Stimulated activated effector memory CD8-positive, alpha-beta T cell treated with anti-CD3 and anti-CD28 coated beads, Interleukin-12 subunit alpha, Interleukin-12 subunit beta, amount 100 ng/mL, for 72 hours (primary cell): ENCODE data around the gene LCE1C.

ENCODE experiments used
- ATAC-seq: fragments of 150-1000 bp; cut with Tn5 transposase; 2 replicates; pipeline ENCODE4 v1.10.0; 2021
- DNase-seq, 2 donors: peaks; one replicate each; pipeline ENCODE4 v3.0.0; 2021 to 2022; ENCODE audit warnings: low spot score in 2 of 2
- H3K27ac Mint-ChIP-seq: one replicate; pipeline ENCODE4 v1.8.0; 2022; ENCODE audit warnings: mild to moderate bottlenecking, mixed read lengths
- H3K36me3 Mint-ChIP-seq: one replicate; pipeline ENCODE4 v1.8.0; 2022; ENCODE audit warnings: mild to moderate bottlenecking, mixed read lengths
- H3K4me1 Mint-ChIP-seq: one replicate; pipeline ENCODE4 v1.8.0; 2022; ENCODE audit warnings: mixed read lengths
- H3K4me3 Mint-ChIP-seq: one replicate; pipeline ENCODE4 v1.8.0; 2022; ENCODE audit warnings: mild to moderate bottlenecking, mixed read lengths
- H3K9me3 Mint-ChIP-seq: one replicate; pipeline ENCODE4 v1.8.0; 2022; ENCODE audit warnings: mixed read lengths

LCE1C gene

DNA sequence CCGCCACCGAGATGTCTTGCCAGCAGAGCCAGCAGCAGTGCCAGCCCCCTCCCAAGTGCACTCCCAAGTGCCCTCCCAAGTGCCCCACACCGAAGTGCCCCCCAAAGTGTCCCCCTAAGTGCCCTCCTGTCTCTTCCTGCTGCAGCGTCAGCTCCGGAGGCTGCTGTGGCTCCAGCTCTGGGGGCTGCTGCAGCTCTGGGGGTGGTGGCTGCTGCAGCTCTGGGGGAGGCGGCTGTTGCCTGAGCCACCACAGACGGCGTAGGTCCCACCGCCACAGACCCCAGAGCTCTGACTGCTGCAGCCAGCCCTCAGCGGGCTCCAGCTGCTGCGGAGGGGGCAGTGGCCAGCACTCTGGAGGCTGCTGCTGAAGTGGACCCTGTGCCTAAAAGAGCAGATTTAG, 30.1 kb downstream of the LCE1C start:
- DNase-seq, result no peak
- Mint-ChIP-seq H3K4me3 (no peak overlapping the region), H3K27ac (no peak overlapping the region), H3K9me3 (no peaks in the 10 kb centered on the region), H3K4me1 (no peaks in the 10 kb centered on the region), H3K36me3 (no peaks in the 10 kb centered on the region)
- no peak for ATAC-seq

DNA sequence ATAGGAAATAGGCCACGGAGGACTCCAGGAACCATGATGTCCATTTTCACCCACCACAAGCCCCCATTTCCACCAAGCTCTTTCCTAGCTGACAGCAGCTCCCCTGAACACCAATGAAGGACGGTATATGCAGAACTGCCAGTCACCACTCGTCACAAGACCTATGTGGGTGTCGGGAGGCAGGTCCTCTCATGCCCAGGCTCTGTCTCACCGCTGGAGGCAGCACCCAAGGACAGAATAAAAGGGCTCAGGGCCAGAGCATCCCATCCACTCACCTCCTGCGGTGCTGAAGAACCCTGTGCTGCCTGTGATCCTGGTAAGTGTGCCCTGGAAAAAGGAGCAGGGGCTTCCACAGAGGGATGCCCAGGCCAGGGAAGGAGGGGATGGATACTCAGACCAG, 31.6 kb downstream of the LCE1C start, which contains the start of gene LCE1F:
LCE1F (plus strand) TSS at position 266 of the 400 bp plus-strand sequence. CDS start 1,232 bp downstream, outside the sequence.
- no peak for ATAC-seq
- H3K4me1 Mint-ChIP-seq, result no peaks in the 10 kb centered on the region
- no peak for DNase-seq
- no peak within 1 kb of the TSS for H3K4me3 Mint-ChIP-seq
- no peaks in the 10 kb centered on the region for H3K9me3 Mint-ChIP-seq
- no peak within 1 kb of the TSS for H3K27ac Mint-ChIP-seq
- H3K36me3 Mint-ChIP-seq, result no peaks in the 10 kb centered on the region

DNA sequence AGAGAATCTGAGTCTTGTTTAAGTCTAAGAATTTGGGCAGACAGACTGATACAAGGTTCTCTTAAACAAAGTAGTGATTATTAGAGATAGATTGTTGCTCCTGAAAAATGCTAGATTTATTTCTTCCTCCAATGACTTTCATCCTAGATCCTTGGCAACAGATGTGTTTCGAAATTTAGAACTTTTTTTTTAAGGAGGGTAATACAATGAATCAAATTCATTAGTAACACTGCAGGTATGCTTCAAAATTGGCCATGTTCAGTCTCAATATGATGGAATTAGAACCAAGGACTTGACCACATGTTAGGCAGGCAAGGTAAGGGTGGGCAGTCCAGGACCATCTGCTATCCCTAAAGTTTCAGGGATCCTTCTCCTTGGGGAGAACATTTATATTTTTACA, 36.0 kb downstream of the LCE1C start:
- ATAC-seq, result no peak
- Mint-ChIP-seq H3K9me3 (no peaks in the 10 kb centered on the region), H3K36me3 (no peaks in the 10 kb centered on the region), H3K4me1 (no peaks in the 10 kb centered on the region), H3K27ac (no peak overlapping the region), H3K4me3 (no peak overlapping the region)
- no peak for DNase-seq

- no peaks in the 10 kb centered on the region for H3K4me1 Mint-ChIP-seq
- H3K27ac Mint-ChIP-seq, result no peak overlapping the region
- no peak overlapping the region for H3K4me3 Mint-ChIP-seq
- no peaks in the 10 kb centered on the region for H3K9me3 Mint-ChIP-seq
- ATAC-seq (no peak), DNase-seq (no peak)
- no peaks in the 10 kb centered on the region for H3K36me3 Mint-ChIP-seq
These were observed 37.5 kb downstream of the LCE1C start for GRCh38 chr1:152768847-152769533.

DNA sequence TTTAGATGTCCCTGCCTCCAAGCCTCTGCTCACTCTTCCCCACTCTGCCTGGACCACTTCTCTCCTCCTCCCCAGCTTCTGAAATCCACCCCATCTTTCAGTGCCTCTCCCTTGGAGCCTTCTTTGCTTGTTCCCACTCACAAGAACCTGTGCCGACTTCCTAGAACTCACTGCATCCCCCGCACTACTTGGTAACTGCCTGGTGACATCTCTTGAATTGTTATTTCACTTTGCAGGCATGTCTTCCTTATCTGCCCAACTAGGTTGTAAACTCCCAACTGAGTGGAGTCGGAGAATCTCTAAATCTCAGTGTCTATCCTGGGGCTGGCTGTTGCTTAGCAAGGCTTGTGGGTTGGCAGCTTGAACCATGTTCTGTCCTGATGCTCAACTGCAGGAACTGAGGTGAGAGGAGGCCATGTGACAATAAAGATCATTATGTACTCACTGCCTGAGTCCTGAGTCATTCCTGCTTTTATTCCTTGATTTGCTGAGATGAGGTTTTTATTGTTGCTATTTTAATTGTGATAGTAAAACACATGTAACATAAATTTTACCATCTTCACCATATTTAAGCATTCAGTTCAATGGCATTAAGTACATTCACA, 44.7 kb downstream of the LCE1C start:
- Mint-ChIP-seq H3K4me1 (no peaks in the 10 kb centered on the region), H3K4me3 (no peak overlapping the region), H3K27ac (no peak overlapping the region), H3K9me3 (no peaks in the 10 kb centered on the region), H3K36me3 (no peaks in the 10 kb centered on the region)
- ATAC-seq (no peak), DNase-seq (no peak)

DNA sequence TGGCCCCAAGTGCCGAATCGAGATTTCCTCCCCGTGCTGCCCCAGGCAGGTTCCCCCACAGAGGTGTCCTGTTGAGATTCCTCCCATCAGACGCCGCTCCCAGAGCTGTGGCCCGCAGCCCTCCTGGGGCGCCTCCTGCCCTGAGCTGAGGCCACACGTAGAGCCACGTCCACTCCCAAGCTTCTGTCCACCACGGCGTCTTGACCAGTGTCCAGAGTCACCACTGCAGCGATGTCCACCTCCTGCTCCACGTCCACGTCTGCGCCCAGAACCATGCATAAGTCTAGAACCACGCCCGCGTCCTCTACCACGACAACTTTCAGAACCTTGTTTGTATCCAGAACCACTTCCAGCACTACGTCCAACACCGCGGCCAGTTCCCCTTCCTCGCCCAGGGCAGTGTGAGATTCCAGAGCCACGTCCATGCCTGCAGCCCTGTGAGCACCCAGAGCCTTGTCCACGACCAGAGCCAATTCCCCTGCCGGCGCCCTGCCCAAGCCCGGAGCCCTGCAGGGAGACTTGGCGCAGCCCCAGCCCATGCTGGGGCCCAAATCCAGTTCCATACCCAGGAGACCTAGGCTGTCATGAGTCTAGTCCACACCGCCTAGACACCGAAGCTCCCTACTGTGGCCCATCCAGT, 45.8 kb downstream of the LCE1C start:
- ATAC-seq (no peak), DNase-seq (no peak)
- no peak overlapping the region for H3K4me3 Mint-ChIP-seq
- no peaks in the 10 kb centered on the region for H3K36me3 Mint-ChIP-seq
- H3K27ac Mint-ChIP-seq, result no peak overlapping the region
- H3K4me1 Mint-ChIP-seq, result no peaks in the 10 kb centered on the region
- no peaks in the 10 kb centered on the region for H3K9me3 Mint-ChIP-seq

GRCh38 chr1:152759453-152760173, 46.8 kb downstream of the LCE1C start:
- ATAC-seq, result no peak
- no peak overlapping the region for H3K4me3 Mint-ChIP-seq
- no peaks in the 10 kb centered on the region for H3K36me3 Mint-ChIP-seq
- no peak for DNase-seq
- no peaks in the 10 kb centered on the region for H3K4me1 Mint-ChIP-seq
- H3K27ac Mint-ChIP-seq, result no peak overlapping the region
- H3K9me3 Mint-ChIP-seq, result no peaks in the 10 kb centered on the region

GRCh38 chr1:152758636-152759035, 47.8 kb downstream of the LCE1C start:
- ATAC-seq (no peak), DNase-seq (no peak)
- H3K4me1 Mint-ChIP-seq, result no peaks in the 10 kb centered on the region
- H3K36me3 Mint-ChIP-seq, result no peaks in the 10 kb centered on the region
- H3K4me3 Mint-ChIP-seq, result no peak overlapping the region
- no peaks in the 10 kb centered on the region for H3K9me3 Mint-ChIP-seq
- H3K27ac Mint-ChIP-seq, result no peak overlapping the region

GRCh38 chr1:152757747-152758146, 48.7 kb downstream of the LCE1C start, which contains the start of gene KPRP:
KPRP (plus strand) TSS chr1:152758025; CDS start chr1:152759589, 1,564 bp downstream.
- H3K4me1 Mint-ChIP-seq, result no peaks in the 10 kb centered on the region
- DNase-seq, result no peak
- H3K9me3 Mint-ChIP-seq, result no peaks in the 10 kb centered on the region
- H3K27ac Mint-ChIP-seq, result no peak within 1 kb of the TSS
- peak; percentile 12 for ATAC-seq
- no peak within 1 kb of the TSS for H3K4me3 Mint-ChIP-seq
- no peaks in the 10 kb centered on the region for H3K36me3 Mint-ChIP-seq

GRCh38 chr1:152756872-152757271, 49.6 kb downstream of the LCE1C start:
- ATAC-seq (no peak), DNase-seq (no peak)
- Mint-ChIP-seq H3K4me1 (no peaks in the 10 kb centered on the region), H3K36me3 (no peaks in the 10 kb centered on the region), H3K4me3 (no peak overlapping the region), H3K9me3 (no peaks in the 10 kb centered on the region), H3K27ac (no peak overlapping the region)
